B cell (primary cell): Measurements from ENCODE around the gene S100A12. TPM values are rescaled to one million over a fixed set of nuclear protein-coding genes. Genes with fewer than 3 reads are reported as not detected.
A peak's percentile ranks its signal among the peaks of the same experiment; 100 is the strongest.

Experiments used
- ATAC-seq: fragments of 200-7000 bp; cut with Tn5 transposase; one replicate; pipeline ENCODE4 v1.10.0; 2021; ENCODE audit warnings: low read depth, mild to moderate bottlenecking, moderate number of reproducible peaks, moderate library complexity
- CTCF ChIA-PET: fragments of 350-600 bp; sonication (Branson Sonifier 250); formaldehyde crosslinking; loops from one replicate; lab custom pipeline; 2021; ENCODE audit warnings: antibody characterized with exemption, inconsistent platforms; lab: Charles Lee
- POLR2A ChIA-PET: fragments of 350-600 bp; sonication (Branson Sonifier 250); formaldehyde crosslinking; loops from one replicate; lab custom pipeline; 2021; ENCODE audit warnings: antibody characterized with exemption; lab: Charles Lee
- DNase-seq: peaks from one replicate; pipeline ENCODE4 v3.0.0; 2013
- H2AFZ ChIP-seq: 2 replicates; pipeline ENCODE4 v1.6.1; 2012; ENCODE audit warnings: mild to moderate bottlenecking, low read depth, low read length; ENCODE audit not compliant: insufficient read depth, poor library complexity, severe bottlenecking
- H3K27ac ChIP-seq, 2 donors: 1 replicate in 1 of 2; 2 replicates in 1 of 2; pipeline ENCODE4 v1.5.1; 2012 to 2013; ENCODE audit warnings: low read length in 2 of 2, mild to moderate bottlenecking in 2 of 2, moderate library complexity in 1 of 2
- H3K27me3 ChIP-seq, 4 experiments: fragments of 200-600 bp in 1 of 4; sonication (generic) in 1 of 4; replicated peaks in 1 of 4; 1 replicate in 2 of 4; 2 replicates in 2 of 4; pipeline versions ENCODE4 v1.6.1 to v1.7.0; 2013 to 2016; ENCODE audit warnings: low read length in 3 of 4, mild to moderate bottlenecking in 2 of 4, mixed read lengths in 1 of 4, moderate library complexity in 1 of 4; ENCODE audit not compliant: insufficient read depth in 4 of 4, control insufficient read depth in 3 of 4; ENCODE audit errors: control extremely low read depth in 1 of 4
- H3K36me3 ChIP-seq, 2 experiments: replicated peaks in 1 of 2; 1 replicate in 1 of 2; 2 replicates in 1 of 2; pipeline versions ENCODE4 v1.6.1 to v1.7.1; 2013; ENCODE audit warnings: low read length in 1 of 2; ENCODE audit not compliant: insufficient read depth in 2 of 2, control insufficient read depth in 1 of 2; ENCODE audit errors: control extremely low read depth in 1 of 2, extremely low read depth in 1 of 2
- H3K4me1 ChIP-seq, 2 donors: fragments of 200-600 bp in 1 of 2; sonication (generic) in 1 of 2; 1 replicate in 1 of 2; 2 replicates in 1 of 2; pipeline versions ENCODE4 v1.5.1 to v1.6.1; 2013 to 2017; ENCODE audit warnings: low read length in 2 of 2; ENCODE audit not compliant: control insufficient read depth in 2 of 2, insufficient read depth in 2 of 2
- H3K4me2 ChIP-seq: replicated peaks from 2 replicates; pipeline ENCODE3; 2012; ENCODE audit warnings: mild to moderate bottlenecking, low read depth, low read length; ENCODE audit not compliant: poor library complexity, severe bottlenecking
- H3K4me3 ChIP-seq, 5 experiments: fragments of 200-600 bp in 1 of 5; sonication (generic) in 1 of 5; 1 replicate in 3 of 5; 2 replicates in 2 of 5; pipeline versions ENCODE4 v1.5.1 to v1.7.0; 2011 to 2016; ENCODE audit warnings: low read length in 4 of 5, mild to moderate bottlenecking in 4 of 5, low read depth in 2 of 5, control low read depth in 1 of 5, moderate library complexity in 1 of 5; ENCODE audit not compliant: insufficient read depth in 1 of 5; ENCODE audit errors: control extremely low read depth in 1 of 5, extremely low read depth in 1 of 5
- H3K79me2 ChIP-seq: fragments of 200-600 bp; sonication (generic); one replicate; pipeline ENCODE4 v1.6.0; 2016; ENCODE audit warnings: low read length; ENCODE audit not compliant: control insufficient read depth, insufficient read depth
- H3K9ac ChIP-seq: fragments of 200-600 bp; sonication (generic); 2 replicates; pipeline ENCODE4 v1.6.1; 2017; ENCODE audit warnings: mild to moderate bottlenecking, low read length, moderate library complexity
- H3K9me3 ChIP-seq, 3 donors: one replicate each; pipeline versions ENCODE4 v1.6.1 to v1.7.1; 2013; ENCODE audit warnings: low read length in 2 of 3; ENCODE audit not compliant: control insufficient read depth in 2 of 3, insufficient read depth in 1 of 3; ENCODE audit errors: control extremely low read depth in 1 of 3
- H4K20me1 ChIP-seq: 2 replicates; pipeline ENCODE4 v1.6.0; 2012; ENCODE audit warnings: mild to moderate bottlenecking, low read length; ENCODE audit not compliant: insufficient read depth, control insufficient read depth, poor library complexity, severe bottlenecking
- H3K27ac Mint-ChIP-seq: one replicate; pipeline ENCODE4 v1.8.0; 2021; ENCODE audit warnings: mixed read lengths
- H3K27me3 Mint-ChIP-seq: one replicate; pipeline ENCODE4 v1.8.0; 2021; ENCODE audit warnings: mixed read lengths
- H3K4me1 Mint-ChIP-seq: one replicate; pipeline ENCODE4 v1.8.0; 2021; ENCODE audit warnings: mixed read lengths
- H3K4me3 Mint-ChIP-seq: one replicate; pipeline ENCODE4 v1.8.0; 2021; ENCODE audit warnings: mixed read lengths
- H3K9me3 Mint-ChIP-seq: one replicate; pipeline ENCODE4 v1.8.0; 2022; ENCODE audit warnings: mixed read lengths; ENCODE audit not compliant: insufficient read depth
- CTCF ChIP-seq: fragments of 200-600 bp; IDR thresholded peaks from one replicate; pipeline ENCODE4 v1.8.0; 2022; ENCODE audit warnings: antibody characterized with exemption, mild to moderate bottlenecking
- EZH2 ChIP-seq: IDR thresholded peaks from 2 replicates; pipeline ENCODE4 v1.6.1; 2012; ENCODE audit warnings: borderline replicate concordance, low read depth, mild to moderate bottlenecking, moderate library complexity, low read length; ENCODE audit not compliant: insufficient read depth, poor library complexity, severe bottlenecking
- WGBS: methylation state at CpG from one replicate; pipeline ENCODE4 v1.1.5; 2013; ENCODE audit warnings: missing lambda C conversion rate; ENCODE audit not compliant: insufficient coverage; 5-methylcytosine and 5-hydroxymethylcytosine counted together
- intact Hi-C: fragments of 100-400 bp; cut with micrococcal nuclease; formaldehyde crosslinking; loops from one replicate; pipeline ENCODE4 v1.10.0; 2022
- polyA plus RNA-seq: library from polyadenylated mRNA; depleted of rRNA; stranded (reverse); fragments of >200 nt; gene quantifications from 2 replicates; pipeline ENCODE4 v1.2.3, GENCODE V29; 2012
- total RNA-seq, 2 donors: library from RNA; stranded (reverse); fragments of 120-200 nt in 1 of 2; gene quantifications; 1 replicate in 1 of 2; 2 replicates in 1 of 2; pipeline versions ENCODE4 v1.2.3 to v1.2.4, GENCODE V29; 2013 to 2022

Gene S100A12
- total and polyA plus RNA-seq, 2 donors (not counting 1 experiment from before 2014, with no cell fraction given) = 3.4 TPM; not detected in 1

- peaks cover 0 to 5% (median 3%) of the 10 kb centered on the region in 4 experiments for H3K27me3 ChIP-seq
- no peak overlapping the region for H3K4me2 ChIP-seq
- H3K4me3 ChIP-seq = no peak overlapping the region
- H3K4me1 ChIP-seq = no peaks in the 10 kb centered on the region
- no peak for TF ChIP-seq EZH2
- TF ChIP-seq CTCF = peak; percentile 56
- Mint-ChIP-seq H3K4me1 (no peaks in the 10 kb centered on the region), H3K27ac (no peak overlapping the region), H3K4me3 (no peak overlapping the region), H3K9me3 (no peaks in the 10 kb centered on the region), H3K27me3 (peaks cover 44% of the 10 kb centered on the region)
- H4K20me1 ChIP-seq = no peaks in the 10 kb centered on the region
- DNase-seq = peak; percentile 41
- H3K9me3 ChIP-seq = peaks cover 0 to 3% (median 0%) of the 10 kb centered on the region in 3 donors
- H3K36me3 ChIP-seq = no peaks in the 10 kb centered on the region
- ChIA-PET POLR2A (no interaction called here), CTCF (no interaction called here)
- H3K79me2 ChIP-seq = no peaks in the 10 kb centered on the region
- no peak overlapping the region for H2AFZ ChIP-seq
- ATAC-seq = no peak
- intact Hi-C loops = no loop called here
- 36% methylated on average over 15 of the region's 15 CpGs for WGBS
- H3K27ac ChIP-seq = no peak overlapping the region
- H3K9ac ChIP-seq = no peak overlapping the region
Measured at GRCh38 chr1:153404768-153405167, 29.3 kb upstream of the S100A12 start.

- 81% methylated on average over 5 of the region's 7 CpGs for WGBS
- no peak overlapping the region for H3K27ac Mint-ChIP-seq
- H3K36me3 ChIP-seq = no peaks in the 10 kb centered on the region
- no peak overlapping the region for H3K4me2 ChIP-seq
- DNase-seq (no peak), ATAC-seq (no peak)
- ChIA-PET CTCF (interaction anchor here (0.5 kb wide), 1 partner anchor 95 kb away, joined by 3 read pairs; no protein-coding TSS in a partner anchor), POLR2A (no interaction called here)
- no peak overlapping the region for H3K4me3 ChIP-seq
- H3K9me3 ChIP-seq = peaks cover 0 to 3% (median 0%) of the 10 kb centered on the region in 3 donors
- H4K20me1 ChIP-seq = no peaks in the 10 kb centered on the region
- no peaks in the 10 kb centered on the region for H3K9me3 Mint-ChIP-seq
- no peak overlapping the region for H2AFZ ChIP-seq
- peaks cover 0 to 5% (median 3%) of the 10 kb centered on the region in 4 experiments for H3K27me3 ChIP-seq
- H3K9ac ChIP-seq = no peak overlapping the region
- no peaks in the 10 kb centered on the region for H3K79me2 ChIP-seq
- H3K27me3 Mint-ChIP-seq = peaks cover 44% of the 10 kb centered on the region
- intact Hi-C loops = no loop called here
- TF ChIP-seq EZH2 (no peak), CTCF (no peak)
- no peaks in the 10 kb centered on the region for H3K4me1 Mint-ChIP-seq
- no peak overlapping the region for H3K4me3 Mint-ChIP-seq
- H3K27ac ChIP-seq = no peak overlapping the region
- H3K4me1 ChIP-seq = no peaks in the 10 kb centered on the region
Measured at GRCh38 chr1:153404086-153404635, 28.7 kb upstream of the S100A12 start.
